ENCODE data around the gene PCCA. TPM values are rescaled to one million over a fixed set of nuclear protein-coding genes. Genes with fewer than 3 reads are reported as not detected.
"Not testable (repeated sequence)": the region's sequence is repeated elsewhere in the genome, so short reads cannot be mapped to it uniquely, and the experiment has no call there.

Gene PCCA
- total RNA-seq, 1 experiment from 2014 or later = 52.8 TPM

- DNase-seq (ENCODE audit: low spot score) (peak; percentile 82), ATAC-seq (peak; percentile 97)
- H3K4me1 Mint-ChIP-seq = peaks cover 9% of the 10 kb centered on the region
- H3K9me3 Mint-ChIP-seq = peaks cover 18% of the 10 kb centered on the region
- H3K36me3 Mint-ChIP-seq = peaks cover 13% of the 10 kb centered on the region
- no peak overlapping the region for H3K27ac Mint-ChIP-seq
- H3K4me3 Mint-ChIP-seq = no peak overlapping the region
- TF ChIP-seq FOXJ3 (CRISPR knock-in tag; IDR thresholded peaks at IDR 0.05; ENCODE audit: borderline replicate concordance) = no peak
- TF ChIP-seq, protein P1, sequence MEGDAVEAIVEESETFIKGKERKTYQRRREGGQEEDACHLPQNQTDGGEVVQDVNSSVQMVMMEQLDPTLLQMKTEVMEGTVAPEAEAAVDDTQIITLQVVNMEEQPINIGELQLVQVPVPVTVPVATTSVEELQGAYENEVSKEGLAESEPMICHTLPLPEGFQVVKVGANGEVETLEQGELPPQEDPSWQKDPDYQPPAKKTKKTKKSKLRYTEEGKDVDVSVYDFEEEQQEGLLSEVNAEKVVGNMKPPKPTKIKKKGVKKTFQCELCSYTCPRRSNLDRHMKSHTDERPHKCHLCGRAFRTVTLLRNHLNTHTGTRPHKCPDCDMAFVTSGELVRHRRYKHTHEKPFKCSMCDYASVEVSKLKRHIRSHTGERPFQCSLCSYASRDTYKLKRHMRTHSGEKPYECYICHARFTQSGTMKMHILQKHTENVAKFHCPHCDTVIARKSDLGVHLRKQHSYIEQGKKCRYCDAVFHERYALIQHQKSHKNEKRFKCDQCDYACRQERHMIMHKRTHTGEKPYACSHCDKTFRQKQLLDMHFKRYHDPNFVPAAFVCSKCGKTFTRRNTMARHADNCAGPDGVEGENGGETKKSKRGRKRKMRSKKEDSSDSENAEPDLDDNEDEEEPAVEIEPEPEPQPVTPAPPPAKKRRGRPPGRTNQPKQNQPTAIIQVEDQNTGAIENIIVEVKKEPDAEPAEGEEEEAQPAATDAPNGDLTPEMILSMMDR (IDR thresholded peaks at IDR 0.05) = peak; percentile 82
- no peak for TF ChIP-seq TEAD1 (CRISPR knock-in tag; IDR thresholded peaks at IDR 0.05)
- no peaks in the 10 kb centered on the region for H3K27me3 Mint-ChIP-seq (ENCODE audit: low read depth)
- POLR2A ChIA-PET = no interaction called here
- CTCF ChIA-PET = interaction anchor here (0.5 to 2.6 kb wide), 40 partner anchors 8 to 994 kb away, joined by 3 to 24 read pairs (median 4); partner anchors contain the start of genes CLYBL and GGACT
Observed at GRCh38 chr13:100573121-100573520, 484.2 kb downstream of the PCCA start.

- H3K27ac Mint-ChIP-seq; H3K4me3 Mint-ChIP-seq; POLR2A ChIA-PET; CTCF ChIA-PET; H3K4me1 Mint-ChIP-seq; DNase-seq (ENCODE audit: low spot score); H3K27me3 Mint-ChIP-seq (ENCODE audit: low read depth); ATAC-seq: not testable (repeated sequence)
- Mint-ChIP-seq H3K9me3 (peaks cover 24% of the 10 kb centered on the region), H3K36me3 (peaks cover 23% of the 10 kb centered on the region)
- TF ChIP-seq HMGA2 (CRISPR knock-in tag; IDR thresholded peaks at IDR 0.05) = 0 out of 2 replicates have a peak, but pooled peaks have one; percentile 20
Observed at GRCh38 chr13:100577239-100577638, 488.3 kb downstream of the PCCA start.

Other genes with a start within 250 kb of the PCCA start
- 46.4 to 51.6 TPM (median 51.1 TPM) in 3 replicates for gene ZIC5, start 117.3 kb upstream of the PCCA start, total RNA-seq (2021)
- gene ZIC2, start 107.3 kb upstream of the PCCA start, total RNA-seq (2021) = 344 to 379 TPM (median 376 TPM) in 3 replicates